Amygdala (tissue), 56 donors: ENCODE results near the gene NRN1.

Source experiments
- DNase-seq, 56 donors: peaks; one replicate each; lab custom pipeline; 2025; lab: John Stamatoyannopoulos, UW

The NRN1 gene

GRCh38 chr6:6002848-6003620 is 3.7 kb downstream of the NRN1 start:
- DNase-seq = peak in 1 of 56 donors; percentile 24

GRCh38 chr6:6002005-6002847 is 4.5 kb downstream of the NRN1 start:
- DNase-seq = peak in 1 of 56 donors; percentile 24

GRCh38 chr6:6001443-6001842 is 5.3 kb downstream of the NRN1 start:
- DNase-seq = no peak

- peak in 1 of 56 donors; percentile 14 for DNase-seq
Observed at GRCh38 chr6:5999688-6000608, 6.8 kb downstream of the NRN1 start.

GRCh38 chr6:5998711-5999687 is 7.7 kb downstream of the NRN1 start:
- DNase-seq = peak in 13 of 56 donors; percentile 10 to 63 (median 38)

- DNase-seq = no peak
Observed at GRCh38 chr6:5998236-5998635, 8.5 kb downstream of the NRN1 start.

GRCh38 chr6:5997420-5997987 is 9.2 kb downstream of the NRN1 start:
- DNase-seq = peak in 2 of 56 donors; percentile 6 to 7

- peak in 12 of 56 donors; percentile 17 to 52 (median 31) for DNase-seq
Observed at GRCh38 chr6:5996714-5997419, 9.9 kb downstream of the NRN1 start.

GRCh38 chr6:5995949-5996713 is 10.6 kb downstream of the NRN1 start:
- DNase-seq = peak in 17 of 56 donors; percentile 9 to 66 (median 31)

GRCh38 chr6:5995658-5995948 is 11.1 kb downstream of the NRN1 start:
- DNase-seq = no peak

- DNase-seq = no peak
Observed at GRCh38 chr6:5994999-5995657, 11.6 kb downstream of the NRN1 start.

GRCh38 chr6:5994234-5994998 is 12.3 kb downstream of the NRN1 start:
- no peak for DNase-seq

GRCh38 chr6:5992551-5993225 is 14.0 kb downstream of the NRN1 start:
- no peak for DNase-seq

GRCh38 chr6:5990786-5991185 is 15.9 kb downstream of the NRN1 start:
- DNase-seq = no peak

- peak in 2 of 56 donors; percentile 3 to 21 for DNase-seq
Observed at GRCh38 chr6:5989141-5989723, 17.5 kb downstream of the NRN1 start.
